Left ventricle myocardium inferior (tissue), 1 donor: ENCODE data around the gene TMEM238L. TPM values are rescaled to one million over a fixed set of nuclear protein-coding genes. Genes with fewer than 3 reads are reported as not detected.

ENCODE experiments used
- DNase-seq: peaks from one replicate; pipeline ENCODE4 v3.0.0-alpha.2; 2020
- H3K27ac ChIP-seq: fragments of 200-600 bp; replicated peaks from 2 replicates; pipeline ENCODE4 v1.8.0; 2021
- H3K27me3 ChIP-seq: fragments of 200-600 bp; 2 replicates; pipeline ENCODE4 v1.8.0; 2021; ENCODE audit warnings: low read depth
- H3K36me3 ChIP-seq: fragments of 200-600 bp; 2 replicates; pipeline ENCODE4 v1.8.0; 2021
- H3K4me1 ChIP-seq: fragments of 200-600 bp; 2 replicates; pipeline ENCODE4 v1.8.0; 2021
- H3K4me3 ChIP-seq: fragments of 200-600 bp; 2 replicates; pipeline ENCODE4 v1.8.0; 2021; ENCODE audit warnings: mild to moderate bottlenecking, moderate library complexity
- H3K9me3 ChIP-seq: fragments of 200-600 bp; replicated peaks from 2 replicates; pipeline ENCODE4 v1.8.0; 2021
- CTCF ChIP-seq: fragments of 200-600 bp; IDR thresholded peaks from 2 replicates; pipeline ENCODE4 v1.8.0; 2021; ENCODE audit warnings: antibody characterized with exemption, mild to moderate bottlenecking, borderline replicate concordance
- intact Hi-C: fragments of 100-400 bp; cut with micrococcal nuclease; formaldehyde crosslinking; loops from one replicate; pipeline ENCODE4 v1.11.0; 2022
- total RNA-seq: library from RNA; stranded (reverse); fragmentation: NEBNext Ultra II Directional; extraction: Animal tissue kit (Norgen Biotek cat#: 25700); gene quantifications from one replicate; pipeline ENCODE4 v1.2.1, GENCODE V29; 2021
- donor health status: DM: no; HTN: yes; CAD: no; lungs with severe emphysema.

The TMEM238L gene
- total RNA-seq, 1 donor from 2014 or later: not detected

GRCh38 chr17:10831696-10832095 lies 27.8 kb upstream of the TMEM238L start:
- TF ChIP-seq CTCF: no peak
- Histone ChIP-seq H3K27me3 (peaks cover 11% of the 10 kb centered on the region), H3K9me3 (no peaks in the 10 kb centered on the region), H3K27ac (no peak overlapping the region), H3K4me3 (no peak overlapping the region), H3K36me3 (no peaks in the 10 kb centered on the region), H3K4me1 (no peaks in the 10 kb centered on the region)
- DNase-seq: no peak
- intact Hi-C loops: no loop called here

GRCh38 chr17:10827898-10828552 lies 24.1 kb upstream of the TMEM238L start:
- intact Hi-C loops: no loop called here
- Histone ChIP-seq H3K27ac (no peak overlapping the region), H3K4me3 (no peak overlapping the region), H3K4me1 (no peaks in the 10 kb centered on the region), H3K36me3 (no peaks in the 10 kb centered on the region), H3K9me3 (no peaks in the 10 kb centered on the region), H3K27me3 (peaks cover 10% of the 10 kb centered on the region)
- no peak for TF ChIP-seq CTCF
- DNase-seq: no peak

GRCh38 chr17:10824874-10825273 lies 21.0 kb upstream of the TMEM238L start:
- Histone ChIP-seq H3K9me3 (no peaks in the 10 kb centered on the region), H3K4me1 (no peaks in the 10 kb centered on the region), H3K27me3 (peaks cover 10% of the 10 kb centered on the region), H3K4me3 (no peak overlapping the region), H3K36me3 (no peaks in the 10 kb centered on the region), H3K27ac (no peak overlapping the region)
- TF ChIP-seq CTCF: no peak
- intact Hi-C loops: no loop called here
- DNase-seq: no peak

- no peaks in the 10 kb centered on the region for H3K9me3 ChIP-seq
- H3K27me3 ChIP-seq: no peaks in the 10 kb centered on the region
- intact Hi-C loops: no loop called here
- H3K27ac ChIP-seq: no peak overlapping the region
- TF ChIP-seq CTCF: no peak
- H3K36me3 ChIP-seq: no peaks in the 10 kb centered on the region
- DNase-seq: no peak
- H3K4me1 ChIP-seq: no peaks in the 10 kb centered on the region
- H3K4me3 ChIP-seq: no peak overlapping the region
These were observed 17.9 kb upstream of the TMEM238L start for GRCh38 chr17:10821770-10822169.

GRCh38 chr17:10821054-10821453 lies 17.2 kb upstream of the TMEM238L start:
- H3K27me3 ChIP-seq: no peaks in the 10 kb centered on the region
- H3K27ac ChIP-seq: no peak overlapping the region
- TF ChIP-seq CTCF: no peak
- H3K4me1 ChIP-seq: no peaks in the 10 kb centered on the region
- no peaks in the 10 kb centered on the region for H3K9me3 ChIP-seq
- no peaks in the 10 kb centered on the region for H3K36me3 ChIP-seq
- DNase-seq: no peak
- intact Hi-C loops: no loop called here
- no peak overlapping the region for H3K4me3 ChIP-seq
